Left lobe of liver (tissue), 2 donors: ENCODE data around the gene ISOC1. TPM values are rescaled to one million over a fixed set of nuclear protein-coding genes. Genes with fewer than 3 reads are reported as not detected.

ENCODE experiments used
- ATAC-seq: fragments of 200-7000 bp; cut with Tn5 transposase; one replicate; pipeline ENCODE4 v1.9.1; 2020; ENCODE audit warnings: mild to moderate bottlenecking, moderate library complexity
- DNase-seq: peaks from one replicate; pipeline ENCODE4 v3.0.0-alpha.2; 2020; ENCODE audit warnings: low spot score
- total RNA-seq: library from RNA; stranded (reverse); gene quantifications from one replicate; pipeline ENCODE4 v1.2.1, GENCODE V29; 2021
- donor health status: DM: no; HTN: no; CAD: no; lungs with moderate emphysema.
- donor health status: DM: no; HTN: yes; CAD: no.

The ISOC1 gene
- total RNA-seq, 1 donor from 2014 or later: 37.4 TPM

- DNase-seq (no peak), ATAC-seq (no peak)
These were observed 30.1 kb downstream of the ISOC1 start for GRCh38 chr5:129124608-129125007.

- ATAC-seq: peak; percentile 10
- DNase-seq: no peak
These were observed 31.3 kb downstream of the ISOC1 start for GRCh38 chr5:129125819-129126218.

GRCh38 chr5:129133553-129133952, 39.0 kb downstream of the ISOC1 start:
- peak; percentile 61 for ATAC-seq
- DNase-seq: no peak

- no peak for ATAC-seq
- DNase-seq: no peak
These were observed 41.1 kb downstream of the ISOC1 start for GRCh38 chr5:129135633-129136032.

GRCh38 chr5:129137637-129138036, 43.1 kb downstream of the ISOC1 start:
- ATAC-seq: no peak
- DNase-seq: no peak

- DNase-seq (no peak), ATAC-seq (no peak)
These were observed 46.5 kb downstream of the ISOC1 start for GRCh38 chr5:129141078-129141477.

GRCh38 chr5:129141696-129142095, 47.1 kb downstream of the ISOC1 start:
- no peak for ATAC-seq
- DNase-seq: no peak

GRCh38 chr5:129155876-129156275, 61.3 kb downstream of the ISOC1 start:
- ATAC-seq (no peak), DNase-seq (no peak)

GRCh38 chr5:129161830-129162229, 67.3 kb downstream of the ISOC1 start:
- DNase-seq (no peak), ATAC-seq (no peak)

Other genes with a start within 250 kb of the ISOC1 start
- 0.10 TPM for gene SLC27A6, start 129.3 kb upstream of the ISOC1 start, total RNA-seq